Esophagus muscularis mucosa (tissue), 4 donors: Measurements from ENCODE around the gene FOXF1. TPM values are rescaled to one million over a fixed set of nuclear protein-coding genes. Genes with fewer than 3 reads are reported as not detected.

Experiments
- DNase-seq: peaks from one replicate; pipeline ENCODE4 v3.0.0-alpha.2; 2017; ENCODE audit errors: extremely low spot score
- H3K27ac ChIP-seq, 4 donors: fragments of 200-600 bp; sonication (generic); replicated peaks in 1 of 4; 1 replicate in 3 of 4; 2 replicates in 1 of 4; pipeline ENCODE4 v1.5.1; 2016 to 2019; ENCODE audit warnings: mild to moderate bottlenecking in 1 of 4
- H3K27me3 ChIP-seq, 4 donors: fragments of 200-600 bp; sonication (generic); one replicate each; pipeline versions ENCODE4 v1.5.1 to v1.6.0; 2016 to 2019
- H3K36me3 ChIP-seq, 4 donors: fragments of 200-600 bp; sonication (generic); one replicate each; pipeline ENCODE4 v1.5.1; 2016 to 2019
- H3K4me1 ChIP-seq, 4 donors: fragments of 200-600 bp; sonication (generic); one replicate each; pipeline ENCODE4 v1.5.1; 2016 to 2019
- H3K4me3 ChIP-seq, 4 donors: fragments of 200-600 bp; sonication (generic); 1 replicate in 2 of 4; 2 replicates in 2 of 4; pipeline ENCODE4 v1.5.1; 2016 to 2019; ENCODE audit warnings: mild to moderate bottlenecking in 4 of 4, moderate library complexity in 1 of 4
- H3K9me3 ChIP-seq, 4 donors: fragments of 200-600 bp; sonication (generic); 1 replicate in 3 of 4; 2 replicates in 1 of 4; pipeline ENCODE4 v1.5.1; 2016 to 2019
- EP300 ChIP-seq: sonication (generic); formaldehyde crosslinking; IDR thresholded peaks from one replicate; pipeline ENCODE4 v1.6.1; 2017; ENCODE audit warnings: antibody characterized with exemption
- POLR2A ChIP-seq: fragments of 450-650 bp; IDR thresholded peaks from one replicate; pipeline ENCODE4 v1.6.1; 2017; ENCODE audit warnings: antibody characterized with exemption, moderate library complexity, mild to moderate bottlenecking, low read depth
- POLR2AphosphoS5 ChIP-seq, 2 donors: sonication (generic); formaldehyde crosslinking; IDR thresholded peaks; one replicate each; pipeline ENCODE4 v1.6.1; 2017; ENCODE audit warnings: antibody characterized with exemption in 2 of 2
- WGBS: methylation state at CpG from one replicate; pipeline ENCODE4 v1.1.5; 2018; 5-methylcytosine and 5-hydroxymethylcytosine counted together
- intact Hi-C: fragments of 100-400 bp; cut with DNase I; formaldehyde crosslinking; loops from one replicate; pipeline ENCODE4 v1.15.1; 2023
- total RNA-seq, 4 donors: library from RNA; depleted of rRNA; stranded (reverse); fragments of >200 nt; gene quantifications; one replicate each; pipeline versions ENCODE4 v1.1.0 to v1.2.1, GENCODE V29; 2016
- TF ChIP-seq, protein P1 (sequence below), 3 experiments: fragments of 200-600 bp in 2 of 3; fragments of 450-650 bp in 1 of 3; sonication (generic) in 2 of 3; IDR thresholded peaks; one replicate each; pipeline ENCODE4 v1.5.1; 2017 to 2019; ENCODE audit warnings: antibody characterized with exemption in 3 of 3, mild to moderate bottlenecking in 2 of 3, moderate library complexity in 1 of 3

FOXF1 gene
- total RNA-seq, 4 donors from 2014 or later: 40.7 to 94.5 (median 69.3) TPM

DNA sequence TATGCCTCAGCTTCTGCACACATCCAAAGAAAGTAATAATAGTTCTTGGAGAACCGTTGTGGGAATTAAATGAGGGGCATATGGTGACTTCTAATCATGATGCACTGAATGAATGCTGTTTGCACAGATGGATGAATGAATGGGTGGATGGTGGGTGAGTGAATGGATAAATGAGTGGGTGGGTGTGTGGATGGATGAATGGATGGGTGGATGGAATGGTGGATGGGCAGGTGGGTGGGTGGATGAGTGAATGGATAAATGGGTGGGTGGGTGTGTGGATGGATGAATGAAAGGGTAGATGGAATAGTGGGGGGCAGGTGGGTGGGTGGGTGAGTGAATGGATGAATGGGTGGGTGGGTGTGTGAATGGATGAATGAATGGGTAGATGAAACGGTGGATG lies 44.9 kb upstream of the FOXF1 start:
- no peaks in the 10 kb centered on the region for H3K27me3 ChIP-seq
- no peak overlapping the region for H3K4me3 ChIP-seq
- no peak for TF ChIP-seq POLR2AphosphoS5 (IDR thresholded peaks at IDR 0.05)
- TF ChIP-seq EP300: no peak
- no peak for TF ChIP-seq POLR2A
- TF ChIP-seq, protein P1, sequence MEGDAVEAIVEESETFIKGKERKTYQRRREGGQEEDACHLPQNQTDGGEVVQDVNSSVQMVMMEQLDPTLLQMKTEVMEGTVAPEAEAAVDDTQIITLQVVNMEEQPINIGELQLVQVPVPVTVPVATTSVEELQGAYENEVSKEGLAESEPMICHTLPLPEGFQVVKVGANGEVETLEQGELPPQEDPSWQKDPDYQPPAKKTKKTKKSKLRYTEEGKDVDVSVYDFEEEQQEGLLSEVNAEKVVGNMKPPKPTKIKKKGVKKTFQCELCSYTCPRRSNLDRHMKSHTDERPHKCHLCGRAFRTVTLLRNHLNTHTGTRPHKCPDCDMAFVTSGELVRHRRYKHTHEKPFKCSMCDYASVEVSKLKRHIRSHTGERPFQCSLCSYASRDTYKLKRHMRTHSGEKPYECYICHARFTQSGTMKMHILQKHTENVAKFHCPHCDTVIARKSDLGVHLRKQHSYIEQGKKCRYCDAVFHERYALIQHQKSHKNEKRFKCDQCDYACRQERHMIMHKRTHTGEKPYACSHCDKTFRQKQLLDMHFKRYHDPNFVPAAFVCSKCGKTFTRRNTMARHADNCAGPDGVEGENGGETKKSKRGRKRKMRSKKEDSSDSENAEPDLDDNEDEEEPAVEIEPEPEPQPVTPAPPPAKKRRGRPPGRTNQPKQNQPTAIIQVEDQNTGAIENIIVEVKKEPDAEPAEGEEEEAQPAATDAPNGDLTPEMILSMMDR (IDR thresholded peaks at IDR 0.05): no peak
- H3K27ac ChIP-seq: no peak overlapping the region
- no peaks in the 10 kb centered on the region for H3K36me3 ChIP-seq
- peaks cover 0 to 12% (median 5%) of the 10 kb centered on the region in 4 donors for H3K9me3 ChIP-seq
- WGBS: 86% methylated on average over 2 of the region's 2 CpGs
- DNase-seq: no peak
- H3K4me1 ChIP-seq: peaks cover 0 to 27% (median 22%) of the 10 kb centered on the region in 4 donors
- intact Hi-C loops: no loop called here

DNA sequence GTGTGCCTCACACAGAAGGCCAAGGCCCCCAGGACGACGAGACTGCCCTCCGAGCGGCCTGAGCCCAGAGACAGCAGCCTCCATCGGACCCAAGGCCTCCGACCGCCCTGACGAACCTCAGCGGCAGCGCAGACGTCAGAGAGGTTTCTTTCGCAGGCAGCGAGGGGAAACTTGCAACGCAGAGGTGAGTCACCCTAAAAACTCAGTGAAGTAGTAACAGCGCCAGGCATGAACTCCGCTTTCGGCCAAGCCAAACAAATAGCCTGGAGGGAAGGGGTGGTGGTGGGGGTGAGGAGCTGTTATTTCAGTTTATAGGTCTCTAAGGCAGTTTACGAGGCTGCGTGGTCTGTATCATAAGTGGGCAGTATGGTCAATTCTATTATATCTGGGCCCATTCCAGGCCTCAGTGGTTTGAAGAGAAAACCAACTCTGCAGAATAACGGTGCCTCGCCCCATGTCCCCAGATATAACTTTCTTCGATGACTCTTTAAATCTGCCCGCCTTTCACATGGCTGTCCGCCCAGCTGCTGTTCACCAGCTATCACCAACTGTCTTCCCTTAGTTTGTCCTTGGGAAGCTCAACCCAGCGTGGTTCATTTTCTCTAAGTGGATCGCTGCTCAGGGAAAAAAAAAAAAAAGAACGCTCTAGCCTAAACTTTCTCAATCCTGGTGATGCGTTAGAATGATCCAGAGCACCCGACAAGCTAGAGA lies 43.5 kb upstream of the FOXF1 start:
- TF ChIP-seq POLR2A: no peak
- TF ChIP-seq EP300: no peak
- TF ChIP-seq, protein P1 (IDR thresholded peaks at IDR 0.05): no peak
- TF ChIP-seq POLR2AphosphoS5 (IDR thresholded peaks at IDR 0.05): no peak
- H3K4me1 ChIP-seq: peaks cover 0 to 18% (median 18%) of the 10 kb centered on the region in 4 donors
- H3K4me3 ChIP-seq: no peak overlapping the region
- DNase-seq: no peak
- WGBS: 86% methylated on average over 26 of the region's 29 CpGs
- no peaks in the 10 kb centered on the region for H3K9me3 ChIP-seq
- intact Hi-C loops: no loop called here
- H3K36me3 ChIP-seq: no peaks in the 10 kb centered on the region
- H3K27ac ChIP-seq: peak overlapping the region in 1 of 4 donors; percentile 36
- no peaks in the 10 kb centered on the region for H3K27me3 ChIP-seq

DNA sequence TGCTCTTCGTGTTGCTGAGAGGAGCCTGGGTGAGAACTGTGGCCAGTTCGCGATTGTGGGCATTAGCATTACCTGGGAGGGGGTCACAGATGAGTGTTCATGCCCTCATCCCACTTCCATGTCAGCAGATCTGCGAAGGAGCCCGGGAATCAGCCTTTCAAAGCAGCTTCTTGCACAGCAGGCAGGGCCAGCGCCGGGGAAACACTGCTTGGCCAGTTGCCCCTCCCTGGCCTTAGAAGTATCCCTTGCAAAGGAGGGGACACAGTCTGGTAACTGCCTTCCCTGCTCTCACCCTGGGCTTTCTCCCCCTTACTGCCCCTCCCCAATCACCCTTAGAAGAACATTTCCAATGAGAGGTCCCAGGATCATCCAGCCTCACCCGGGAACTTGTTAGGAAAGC lies 42.8 kb upstream of the FOXF1 start:
- TF ChIP-seq POLR2A (no peak), EP300 (no peak), POLR2AphosphoS5 (IDR thresholded peaks at IDR 0.05) (no peak)
- TF ChIP-seq, protein P1 (IDR thresholded peaks at IDR 0.05): no peak
- Histone ChIP-seq H3K27me3 (no peaks in the 10 kb centered on the region), H3K4me3 (no peak overlapping the region), H3K4me1 (peaks cover 0 to 13% (median 12%) of the 10 kb centered on the region in 4 donors), H3K27ac (peak overlapping the region in 1 of 4 donors; percentile 36), H3K36me3 (no peaks in the 10 kb centered on the region), H3K9me3 (peaks cover 0 to 4% (median 2%) of the 10 kb centered on the region in 4 donors)
- DNase-seq: no peak
- intact Hi-C loops: no loop called here
- 82% methylated on average over 5 of the region's 8 CpGs for WGBS

DNA sequence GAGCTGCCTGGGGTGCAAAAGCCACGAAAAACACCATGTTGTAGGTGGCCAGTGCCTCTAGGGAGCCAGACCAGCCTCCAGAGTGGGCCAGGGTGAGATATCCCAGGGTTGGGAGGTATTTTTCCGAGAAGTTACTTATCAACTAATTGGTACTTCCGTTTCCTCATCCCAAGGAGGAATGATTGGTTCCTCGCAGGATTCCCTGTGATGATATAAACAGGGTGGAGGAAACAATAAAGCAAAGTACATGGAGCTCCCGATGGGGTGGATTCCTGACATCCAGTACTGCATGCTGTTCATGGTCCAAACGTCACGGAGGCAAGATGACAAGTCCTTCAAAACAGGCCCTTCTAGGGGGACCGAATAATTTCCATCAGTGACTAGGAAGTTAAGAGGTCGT lies 39.4 kb upstream of the FOXF1 start:
- no peak for DNase-seq
- Histone ChIP-seq H3K36me3 (peaks cover 0 to 8% (median 0%) of the 10 kb centered on the region in 4 donors), H3K27ac (no peak overlapping the region), H3K4me3 (no peak overlapping the region), H3K27me3 (no peaks in the 10 kb centered on the region), H3K9me3 (peaks cover 0 to 5% (median 2%) of the 10 kb centered on the region in 4 donors), H3K4me1 (no peaks in the 10 kb centered on the region)
- WGBS: 75% methylated on average over 9 of the region's 9 CpGs
- intact Hi-C loops: no loop called here
- TF ChIP-seq POLR2A: no peak
- TF ChIP-seq, protein P1 (IDR thresholded peaks at IDR 0.05): no peak
- TF ChIP-seq POLR2AphosphoS5 (IDR thresholded peaks at IDR 0.05): no peak
- no peak for TF ChIP-seq EP300

DNA sequence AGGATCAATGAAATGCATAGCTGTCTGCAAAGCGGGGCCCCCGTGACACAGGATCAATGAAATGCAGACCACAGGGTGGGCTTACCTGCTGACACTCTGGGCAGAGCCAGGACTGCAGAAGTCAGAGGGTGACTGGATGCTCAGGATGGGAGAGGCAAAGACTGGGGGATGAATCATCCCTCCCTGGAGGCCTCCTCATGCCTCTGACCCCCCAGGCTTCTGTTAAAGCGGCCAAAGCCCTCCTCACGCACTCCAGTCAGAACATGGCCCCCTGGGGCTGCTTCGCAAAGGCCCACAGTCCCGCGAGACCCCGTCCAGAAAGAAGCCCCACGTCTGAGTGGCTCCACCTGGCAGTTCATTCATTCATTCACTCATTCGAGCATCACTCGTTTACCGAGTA lies 38.4 kb upstream of the FOXF1 start:
- peaks cover 0 to 13% (median 0%) of the 10 kb centered on the region in 4 donors for H3K36me3 ChIP-seq
- no peak overlapping the region for H3K4me3 ChIP-seq
- no peaks in the 10 kb centered on the region for H3K27me3 ChIP-seq
- peaks cover 4 to 7% (median 5%) of the 10 kb centered on the region in 4 donors for H3K4me1 ChIP-seq
- TF ChIP-seq POLR2AphosphoS5 (IDR thresholded peaks at IDR 0.05) (no peak), POLR2A (no peak), EP300 (no peak)
- TF ChIP-seq, protein P1 (IDR thresholded peaks at IDR 0.05): no peak
- no peak for DNase-seq
- H3K9me3 ChIP-seq: peaks cover 0 to 5% (median 2%) of the 10 kb centered on the region in 4 donors
- 93% methylated on average over 10 of the region's 12 CpGs for WGBS
- intact Hi-C loops: no loop called here
- H3K27ac ChIP-seq: no peak overlapping the region
